ENCODE data around the gene TAOK2. TPM values are rescaled to one million over a fixed set of nuclear protein-coding genes. Genes with fewer than 3 reads are reported as not detected.

Gene TAOK2
- total RNA-seq, 1 donor from 2014 or later = 75.4 TPM

- ATAC-seq (no peak), DNase-seq (no peak)
- Histone ChIP-seq H3K9me3 (no peaks in the 10 kb centered on the region), H3K27me3 (no peaks in the 10 kb centered on the region), H3K27ac (peak overlapping the region; percentile 93), H3K4me1 (peaks cover 33% of the 10 kb centered on the region), H3K36me3 (peaks cover 48% of the 10 kb centered on the region), H3K4me3 (peak overlapping the region; percentile 99)
- TF ChIP-seq CTCF (IDR thresholded peaks at IDR 0.05) = no peak
- intact Hi-C loops (cut with DNase I) = no loop called here
Observed at GRCh38 chr16:29977063-29977825, 3.6 kb downstream of the TAOK2 start.

DNA sequence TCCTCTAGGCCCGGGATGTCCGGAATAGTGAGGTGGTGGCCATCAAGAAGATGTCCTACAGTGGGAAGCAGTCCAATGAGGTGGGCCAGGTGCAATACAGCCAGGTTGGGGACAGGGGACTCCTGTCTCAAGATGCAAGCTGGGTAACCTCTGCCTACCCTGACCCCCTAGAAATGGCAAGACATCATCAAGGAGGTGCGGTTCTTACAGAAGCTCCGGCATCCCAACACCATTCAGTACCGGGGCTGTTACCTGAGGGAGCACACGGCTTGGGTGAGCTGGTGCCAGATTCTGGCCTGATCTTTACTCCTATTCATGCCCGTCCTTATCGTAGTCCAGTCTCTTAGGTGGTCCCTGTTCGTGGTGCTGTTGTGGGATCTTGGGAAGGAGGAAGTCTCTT, 4.4 kb downstream of the TAOK2 start:
- Histone ChIP-seq H3K4me1 (peaks cover 33% of the 10 kb centered on the region), H3K27me3 (no peaks in the 10 kb centered on the region), H3K27ac (peak overlapping the region; percentile 93), H3K4me3 (no peak overlapping the region), H3K9me3 (no peaks in the 10 kb centered on the region), H3K36me3 (peaks cover 54% of the 10 kb centered on the region)
- intact Hi-C loops (cut with DNase I) = no loop called here
- TF ChIP-seq CTCF (IDR thresholded peaks at IDR 0.05) = no peak
- no peak for DNase-seq
- ATAC-seq = no peak

DNA sequence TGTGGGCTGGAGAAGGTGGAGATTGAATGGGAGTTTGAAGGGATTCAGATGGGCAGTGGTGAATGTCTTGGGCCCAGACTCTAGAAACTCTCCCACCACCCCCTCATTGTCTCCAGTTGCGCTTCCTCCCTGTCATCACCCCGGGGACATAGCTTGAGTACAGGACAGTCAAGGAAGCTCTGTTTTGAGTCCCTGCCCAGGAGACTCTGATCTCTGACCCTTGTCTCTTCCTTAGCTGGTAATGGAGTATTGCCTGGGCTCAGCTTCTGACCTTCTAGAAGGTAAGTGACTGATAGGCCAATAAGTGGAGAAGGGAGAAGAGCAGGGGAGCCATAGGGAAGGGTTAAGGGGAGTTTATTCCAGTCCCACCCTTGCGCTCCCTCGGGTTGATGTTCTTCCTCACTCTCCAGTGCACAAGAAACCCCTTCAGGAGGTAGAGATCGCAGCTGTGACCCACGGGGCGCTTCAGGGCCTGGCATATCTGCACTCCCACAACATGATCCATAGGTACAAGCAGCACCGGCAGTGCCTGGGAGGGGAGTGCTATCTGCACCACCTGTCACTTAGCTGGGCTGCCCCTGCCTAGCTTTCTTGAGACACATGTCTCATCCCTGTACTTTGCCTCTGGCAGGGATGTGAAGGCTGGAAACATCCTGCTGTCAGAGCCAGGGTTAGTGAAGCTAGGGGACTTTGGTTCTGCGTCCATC, 5.0 kb downstream of the TAOK2 start:
- TF ChIP-seq CTCF (IDR thresholded peaks at IDR 0.05) = no peak
- H3K27me3 ChIP-seq = no peaks in the 10 kb centered on the region
- ATAC-seq = no peak
- H3K4me3 ChIP-seq = no peak overlapping the region
- H3K4me1 ChIP-seq = peaks cover 33% of the 10 kb centered on the region
- intact Hi-C loops (cut with DNase I) = no loop called here
- H3K9me3 ChIP-seq = no peaks in the 10 kb centered on the region
- H3K36me3 ChIP-seq = peaks cover 60% of the 10 kb centered on the region
- DNase-seq = peak; percentile 42
- H3K27ac ChIP-seq = peak overlapping the region; percentile 93

GRCh38 chr16:29982560-29983419, 9.1 kb downstream of the TAOK2 start:
- peak overlapping the region; percentile 43 for H3K27ac ChIP-seq
- no peak for TF ChIP-seq CTCF (IDR thresholded peaks at IDR 0.05)
- H3K27me3 ChIP-seq = no peaks in the 10 kb centered on the region
- ATAC-seq (no peak), DNase-seq (no peak)
- peaks cover 100% of the 10 kb centered on the region for H3K36me3 ChIP-seq
- no peaks in the 10 kb centered on the region for H3K9me3 ChIP-seq
- H3K4me1 ChIP-seq = peaks cover 13% of the 10 kb centered on the region
- H3K4me3 ChIP-seq = no peak overlapping the region
- intact Hi-C loops (cut with DNase I) = no loop called here

GRCh38 chr16:29983420-29984136, 9.9 kb downstream of the TAOK2 start:
- Histone ChIP-seq H3K9me3 (no peaks in the 10 kb centered on the region), H3K27me3 (no peaks in the 10 kb centered on the region), H3K27ac (peak overlapping the region; percentile 43), H3K4me1 (peaks cover 13% of the 10 kb centered on the region), H3K4me3 (no peak overlapping the region), H3K36me3 (peaks cover 98% of the 10 kb centered on the region)
- no peak for TF ChIP-seq CTCF (IDR thresholded peaks at IDR 0.05)
- peak; percentile 4 for ATAC-seq
- no peak for DNase-seq
- intact Hi-C loops (cut with DNase I) = no loop called here
